HG03469 (cell line): ENCODE data around the gene GAREM1.

ENCODE experiments used
- ATAC-seq: cut with Tn5 transposase; IDR thresholded peaks from one replicate; pipeline ENCODE4 v1.9.1; 2021; ENCODE audit warnings: mild to moderate bottlenecking, moderate library complexity, moderate number of reproducible peaks; ENCODE audit not compliant: unreplicated experiment

The GAREM1 gene

DNA sequence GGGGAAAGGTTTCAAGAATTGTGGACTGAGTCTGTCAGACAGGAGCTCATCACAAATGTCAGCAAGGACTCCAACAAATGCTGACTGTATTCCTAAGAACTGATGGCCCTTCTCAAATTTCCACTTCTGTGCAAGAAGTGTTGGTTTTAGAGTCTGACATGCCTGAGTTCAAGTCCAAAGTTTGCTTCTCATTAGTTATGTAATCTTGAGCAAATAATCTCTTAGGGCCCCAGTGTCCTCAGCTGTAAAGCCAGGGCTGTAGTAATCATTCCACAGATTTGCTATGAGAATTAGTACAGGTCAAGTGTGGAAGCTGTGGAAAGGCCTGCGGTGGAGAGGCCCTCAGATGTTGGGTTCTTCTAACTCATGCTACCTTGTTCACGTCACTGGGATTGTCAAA is 257.0 kb downstream of the GAREM1 start:
- ATAC-seq: no peak
